Thoracic aorta (tissue), 2 donors: ENCODE data around the gene SKIL. TPM values are rescaled to one million over a fixed set of nuclear protein-coding genes. Genes with fewer than 3 reads are reported as not detected.

Source experiments
- ATAC-seq: fragments of 150-250 bp; one replicate; pipeline ENCODE4 v1.8.0; 2017; ENCODE audit warnings: low read depth; ENCODE audit not compliant: insufficient number of reproducible peaks, low FRiP score
- DNase-seq: peaks from one replicate; pipeline ENCODE4 v3.0.0-alpha.2; 2020; ENCODE audit warnings: low spot score
- H3K27ac ChIP-seq, 2 donors: fragments of 200-600 bp; sonication (generic); 1 replicate in 1 of 2; 2 replicates in 1 of 2; pipeline ENCODE4 v1.5.1; 2016; ENCODE audit warnings: mild to moderate bottlenecking in 2 of 2, moderate library complexity in 2 of 2
- H3K27me3 ChIP-seq: fragments of 200-600 bp; sonication (generic); replicated peaks from 2 replicates; pipeline ENCODE4 v1.6.0; 2016; ENCODE audit warnings: mild to moderate bottlenecking; ENCODE audit not compliant: insufficient read depth
- H3K36me3 ChIP-seq: fragments of 200-600 bp; sonication (generic); one replicate; pipeline ENCODE4 v1.5.1; 2016
- H3K4me1 ChIP-seq, 2 donors: fragments of 200-600 bp; sonication (generic); 1 replicate in 1 of 2; 2 replicates in 1 of 2; pipeline versions ENCODE4 v1.5.1 to v1.6.0; 2016; ENCODE audit warnings: low read depth in 2 of 2, mild to moderate bottlenecking in 1 of 2; ENCODE audit not compliant: control insufficient read depth in 1 of 2
- H3K4me3 ChIP-seq: fragments of 200-600 bp; sonication (generic); 2 replicates; pipeline ENCODE4 v1.5.1; 2016; ENCODE audit warnings: mild to moderate bottlenecking
- H3K9me3 ChIP-seq: fragments of 200-600 bp; sonication (generic); 2 replicates; pipeline ENCODE4 v1.5.1; 2016
- total RNA-seq, 2 donors: library from RNA; depleted of rRNA; stranded (reverse); fragments of >200 nt; gene quantifications; one replicate each; pipeline versions ENCODE4 v1.1.0 to v1.2.3, GENCODE V29; 2016
- TF ChIP-seq, protein P1 (sequence below): fragments of 200-600 bp; sonication (generic); IDR thresholded peaks from one replicate; pipeline ENCODE4 v1.5.1; 2019; ENCODE audit warnings: antibody characterized with exemption

SKIL gene
- total RNA-seq, 2 donors from 2014 or later: 60.1 to 104 TPM

DNA sequence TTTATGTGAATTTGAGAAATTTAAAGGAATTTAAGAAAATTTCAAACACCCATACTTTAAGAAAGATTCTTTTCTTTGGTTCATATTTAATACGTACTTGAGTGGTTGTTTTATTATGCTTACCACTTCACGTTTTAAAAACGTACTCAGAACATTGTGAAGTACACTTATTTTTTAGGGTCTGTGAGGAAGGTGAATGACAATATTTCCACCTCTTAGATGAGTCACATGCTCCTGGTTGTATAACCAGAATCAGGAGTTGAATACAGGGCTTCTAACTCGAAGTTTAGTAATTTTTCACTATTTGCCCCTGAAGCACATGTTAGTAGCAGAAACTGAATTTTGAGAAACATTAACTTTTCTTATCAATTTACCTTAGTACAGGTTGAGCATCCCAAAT is 7.5 kb downstream of the SKIL start:
- ATAC-seq (no peak), DNase-seq (no peak)
- no peak overlapping the region for H3K27ac ChIP-seq
- H3K4me3 ChIP-seq: peak overlapping the region; percentile 39
- no peaks in the 10 kb centered on the region for H3K27me3 ChIP-seq
- TF ChIP-seq, protein P1, sequence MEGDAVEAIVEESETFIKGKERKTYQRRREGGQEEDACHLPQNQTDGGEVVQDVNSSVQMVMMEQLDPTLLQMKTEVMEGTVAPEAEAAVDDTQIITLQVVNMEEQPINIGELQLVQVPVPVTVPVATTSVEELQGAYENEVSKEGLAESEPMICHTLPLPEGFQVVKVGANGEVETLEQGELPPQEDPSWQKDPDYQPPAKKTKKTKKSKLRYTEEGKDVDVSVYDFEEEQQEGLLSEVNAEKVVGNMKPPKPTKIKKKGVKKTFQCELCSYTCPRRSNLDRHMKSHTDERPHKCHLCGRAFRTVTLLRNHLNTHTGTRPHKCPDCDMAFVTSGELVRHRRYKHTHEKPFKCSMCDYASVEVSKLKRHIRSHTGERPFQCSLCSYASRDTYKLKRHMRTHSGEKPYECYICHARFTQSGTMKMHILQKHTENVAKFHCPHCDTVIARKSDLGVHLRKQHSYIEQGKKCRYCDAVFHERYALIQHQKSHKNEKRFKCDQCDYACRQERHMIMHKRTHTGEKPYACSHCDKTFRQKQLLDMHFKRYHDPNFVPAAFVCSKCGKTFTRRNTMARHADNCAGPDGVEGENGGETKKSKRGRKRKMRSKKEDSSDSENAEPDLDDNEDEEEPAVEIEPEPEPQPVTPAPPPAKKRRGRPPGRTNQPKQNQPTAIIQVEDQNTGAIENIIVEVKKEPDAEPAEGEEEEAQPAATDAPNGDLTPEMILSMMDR: no peak
- H3K9me3 ChIP-seq: no peaks in the 10 kb centered on the region
- H3K36me3 ChIP-seq: no peaks in the 10 kb centered on the region
- peaks cover 57 to 75% of the 10 kb centered on the region in 2 donors for H3K4me1 ChIP-seq

DNA sequence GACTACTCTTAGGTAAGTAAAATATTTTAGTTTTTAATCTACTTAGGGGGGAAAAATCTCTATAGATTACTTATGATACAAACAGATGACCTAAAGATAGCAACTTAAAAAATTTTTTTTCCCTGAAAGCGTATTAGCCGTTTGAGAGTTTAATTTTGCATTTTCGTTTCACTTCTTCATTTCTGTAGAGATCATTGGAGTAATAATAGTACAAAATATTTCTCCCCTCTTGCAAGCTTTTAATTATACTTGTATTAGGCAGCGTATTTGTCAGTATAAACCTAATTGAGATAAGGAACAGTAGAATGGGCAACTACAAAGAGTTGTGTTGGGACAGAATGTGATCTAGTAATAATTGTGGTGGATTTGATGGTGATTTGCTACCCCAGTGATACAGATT is 10.3 kb downstream of the SKIL start:
- Histone ChIP-seq H3K9me3 (no peaks in the 10 kb centered on the region), H3K4me1 (peaks cover 53 to 71% of the 10 kb centered on the region in 2 donors), H3K27me3 (no peaks in the 10 kb centered on the region), H3K4me3 (no peak overlapping the region), H3K36me3 (no peaks in the 10 kb centered on the region), H3K27ac (no peak overlapping the region)
- ATAC-seq (no peak), DNase-seq (no peak)
- TF ChIP-seq, protein P1: no peak

DNA sequence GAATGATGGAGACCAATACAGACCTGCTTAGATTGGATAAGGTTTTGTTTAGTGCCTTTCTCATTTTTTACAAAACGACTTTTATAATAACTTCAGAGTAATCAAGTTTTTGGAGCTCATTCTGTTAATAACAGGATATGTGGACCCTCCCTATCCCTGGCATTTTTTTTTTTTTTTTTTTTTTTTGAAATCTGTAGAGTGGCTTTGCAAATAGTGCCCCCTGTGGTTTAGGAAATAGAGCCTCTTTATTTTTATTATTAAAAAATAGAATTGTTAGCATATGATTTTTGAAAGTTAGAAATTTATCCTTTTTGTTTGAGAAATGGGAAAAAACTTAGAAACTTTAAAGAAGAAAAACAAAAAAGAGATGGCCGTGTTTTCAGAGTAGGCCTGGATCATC is 11.4 kb downstream of the SKIL start:
- TF ChIP-seq, protein P1: peak; percentile 17
- Histone ChIP-seq H3K9me3 (no peaks in the 10 kb centered on the region), H3K36me3 (peaks cover 3% of the 10 kb centered on the region), H3K27me3 (no peaks in the 10 kb centered on the region), H3K27ac (no peak overlapping the region), H3K4me1 (peaks cover 51 to 68% of the 10 kb centered on the region in 2 donors), H3K4me3 (no peak overlapping the region)
- DNase-seq (no peak), ATAC-seq (no peak)

DNA sequence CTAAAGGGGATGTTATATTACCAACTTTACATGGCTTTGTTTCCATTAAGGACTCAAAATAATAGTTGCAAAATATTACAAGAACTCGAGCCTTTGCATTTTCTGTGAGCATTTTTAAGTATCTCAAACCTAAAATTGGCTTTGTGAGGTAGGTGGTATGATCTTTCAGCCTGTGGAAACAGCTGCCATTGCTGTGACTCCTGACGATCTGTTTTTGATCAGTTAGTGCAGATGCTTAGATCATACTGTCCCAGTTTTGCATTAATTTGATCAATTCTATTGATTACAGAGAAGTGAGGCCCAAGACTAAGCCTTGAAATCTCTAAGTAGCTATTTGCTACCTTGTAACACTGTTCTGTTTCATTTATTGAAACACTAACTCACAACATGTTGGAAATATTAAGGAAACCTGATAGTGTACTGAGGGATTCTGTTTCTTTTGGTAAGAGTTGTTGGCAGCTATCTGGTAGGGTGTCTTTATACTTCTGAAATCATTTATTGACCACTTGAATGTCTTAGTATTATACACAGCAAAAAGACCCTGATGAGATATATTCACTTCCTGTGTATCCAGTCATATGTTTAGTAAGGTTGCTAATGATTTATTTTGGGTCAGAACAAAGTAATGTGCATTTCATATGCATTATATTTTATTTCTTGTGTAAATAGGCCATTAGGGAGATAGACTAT is 14.8 kb downstream of the SKIL start:
- no peak for ATAC-seq
- Histone ChIP-seq H3K36me3 (peaks cover 3% of the 10 kb centered on the region), H3K4me3 (no peak overlapping the region), H3K4me1 (peaks cover 57 to 61% of the 10 kb centered on the region in 2 donors), H3K9me3 (no peaks in the 10 kb centered on the region), H3K27ac (no peak overlapping the region), H3K27me3 (no peaks in the 10 kb centered on the region)
- no peak for DNase-seq
- TF ChIP-seq, protein P1: no peak

DNA sequence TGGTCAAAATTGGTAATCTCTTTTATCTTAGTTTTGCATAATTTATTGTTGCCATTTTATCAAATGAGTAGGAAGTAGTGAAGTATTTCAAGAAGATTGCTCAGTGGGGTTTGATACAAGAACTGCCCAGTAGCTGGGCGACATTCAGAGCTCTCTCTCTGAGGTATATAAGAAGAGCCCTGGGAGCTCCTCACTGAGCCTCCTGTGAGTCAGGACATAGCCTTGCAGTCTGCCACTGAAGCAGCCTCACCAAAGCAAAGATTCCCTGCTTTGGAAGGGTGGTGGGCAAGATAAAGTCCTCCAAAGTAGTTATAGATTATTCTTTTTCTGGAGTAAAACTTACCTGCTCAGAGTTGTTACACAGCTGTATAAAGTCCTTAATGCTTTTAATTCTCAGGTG is 26.1 kb downstream of the SKIL start:
- no peak overlapping the region for H3K27ac ChIP-seq

More for the DNA sequence above, 26.1 kb downstream of the SKIL start:
- no peaks in the 10 kb centered on the region for H3K27me3 ChIP-seq
- no peak overlapping the region for H3K4me3 ChIP-seq
- H3K36me3 ChIP-seq: peaks cover 31% of the 10 kb centered on the region
- peaks cover 0 to 7% of the 10 kb centered on the region in 2 donors for H3K4me1 ChIP-seq
- ATAC-seq (no peak), DNase-seq (no peak)
- no peaks in the 10 kb centered on the region for H3K9me3 ChIP-seq
- TF ChIP-seq, protein P1: no peak
